ENCODE measurements around the gene CIDEC.

GRCh38 chr3:9917820-9918219 is 37.8 kb upstream of the CIDEC start:
- TF ChIP-seq CTCF (IDR thresholded peaks at IDR 0.05) (no peak), POLR2AphosphoS5 (IDR thresholded peaks at IDR 0.05) (no peak), POLR2A (IDR thresholded peaks at IDR 0.05) (no peak), EP300 (IDR thresholded peaks at IDR 0.05) (no peak)
